Right lung (tissue), 5 donors: Measurements from ENCODE around the gene MVP. TPM values are rescaled to one million over a fixed set of nuclear protein-coding genes. Genes with fewer than 3 reads are reported as not detected.
"Not testable (repeated sequence)": the region's sequence is repeated elsewhere in the genome, so short reads cannot be mapped to it uniquely, and the experiment has no call there.

Experiments used
- DNase-seq, 2 donors: peaks; one replicate each; pipeline ENCODE4 v3.0.0-alpha.2; 2013
- polyA plus RNA-seq, 5 donors: library from polyadenylated mRNA; unstranded; fragments of 120-200 nt; gene quantifications; one replicate each; pipeline versions ENCODE4 v1.2.1 to v1.2.3, GENCODE V29; 2013; ENCODE audit warnings: inconsistent platforms in 1 of 5, low replicate concordance in 1 of 5; ENCODE audit not compliant: insufficient read length in 5 of 5, insufficient read depth in 1 of 5

The MVP gene
- polyA plus RNA-seq, 5 donors, result 9.6 to 23.1 (median 14.0) TPM

DNA sequence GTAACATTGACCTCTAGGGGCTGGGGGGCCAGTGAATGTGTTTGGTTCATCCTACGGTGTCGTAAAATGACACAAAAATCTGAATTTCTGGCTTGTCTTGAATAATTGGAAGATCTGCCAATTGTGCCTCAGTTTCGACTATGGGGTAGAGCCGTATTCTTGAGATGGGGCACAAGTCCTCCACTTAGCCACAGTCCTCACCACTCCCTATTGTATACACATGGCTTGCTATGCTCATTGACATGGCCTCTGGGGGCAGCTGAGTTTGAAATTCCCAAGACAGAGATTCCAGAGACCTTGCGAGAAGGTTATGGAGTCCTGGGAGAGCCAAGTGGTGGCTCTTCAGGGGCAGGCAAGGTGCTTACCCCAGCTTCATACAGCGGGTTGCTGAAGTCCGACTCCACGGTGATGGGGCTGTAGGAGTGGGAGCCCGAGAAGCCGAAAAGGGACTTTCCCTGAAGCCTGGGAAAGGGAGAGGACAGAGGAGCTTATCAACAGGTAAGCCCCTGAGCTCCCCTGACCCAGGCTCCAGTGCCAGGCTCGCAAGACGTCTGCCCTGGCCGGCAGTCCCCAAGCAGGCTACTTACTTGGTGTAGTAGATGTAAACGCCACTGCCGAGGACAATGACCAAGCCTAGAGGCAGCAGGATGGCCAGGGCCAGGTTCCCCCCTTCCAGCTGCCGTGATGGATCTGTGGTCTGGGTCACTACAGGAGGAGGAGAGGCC lies 51.7 kb downstream of the MVP start:
- no peak for DNase-seq

DNA sequence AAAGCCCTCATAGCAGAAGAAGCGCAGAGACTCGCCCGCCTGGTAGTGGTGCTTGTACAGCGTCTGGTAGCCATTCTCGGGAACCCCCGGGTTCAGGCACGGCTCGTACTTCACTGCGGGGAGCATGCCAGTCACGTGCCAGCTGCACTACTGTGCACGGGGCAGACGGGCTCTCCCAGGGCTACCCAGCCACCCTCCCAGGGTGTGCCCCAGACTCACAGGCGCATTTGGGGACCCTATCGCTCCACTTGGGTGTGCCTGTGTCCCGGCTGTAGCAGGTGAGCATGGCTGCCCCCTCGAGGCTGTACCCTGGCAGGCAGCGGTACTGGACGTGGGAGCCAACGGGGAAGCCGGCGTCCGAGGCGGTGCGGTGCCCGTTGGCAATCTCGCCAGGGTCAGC lies 53.1 kb downstream of the MVP start:
- no peak for DNase-seq

- no peak for DNase-seq
Observed at GRCh38 chr16:29875206-29875605, 54.9 kb downstream of the MVP start.

GRCh38 chr16:29876217-29876593 lies 55.9 kb downstream of the MVP start:
- DNase-seq, result no peak

- DNase-seq, result no peak
Observed at GRCh38 chr16:29876594-29877249, 56.5 kb downstream of the MVP start.

DNA sequence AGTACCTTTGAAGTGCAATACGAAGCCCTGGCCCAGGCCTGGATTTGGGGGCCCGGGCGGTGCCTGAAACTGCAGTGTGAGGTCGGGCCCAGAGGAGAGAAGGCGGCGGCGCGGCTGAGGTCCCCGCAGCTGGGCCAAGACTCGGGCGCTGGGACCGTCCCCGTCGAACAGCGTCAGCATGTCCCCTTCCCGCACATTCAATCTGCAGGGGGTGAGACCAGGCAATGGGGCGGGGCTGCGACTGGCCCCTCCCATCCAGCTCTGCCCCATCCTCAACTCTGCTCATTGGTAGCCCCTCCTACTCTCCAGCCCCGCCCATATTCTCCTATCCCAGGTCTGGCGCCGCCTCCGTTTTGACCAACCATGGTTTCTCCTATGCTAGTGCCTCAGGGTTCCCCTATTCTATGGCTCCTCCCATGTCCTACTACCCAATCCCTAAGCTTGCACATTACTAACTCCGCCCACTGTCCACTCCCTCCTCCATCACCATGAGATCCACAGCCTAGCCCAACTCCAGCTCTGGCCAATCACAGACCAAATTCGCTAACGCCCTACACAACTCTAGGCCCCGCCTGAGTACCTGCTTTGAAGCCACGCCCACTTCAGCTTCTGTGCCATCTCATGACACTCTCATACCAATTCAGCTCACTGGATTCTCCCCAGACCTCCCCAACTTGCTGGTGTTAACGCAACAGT lies 57.2 kb downstream of the MVP start:
- DNase-seq, result no peak

GRCh38 chr16:29878172-29878571 lies 57.9 kb downstream of the MVP start:
- no peak for DNase-seq

GRCh38 chr16:29881050-29881449 lies 60.8 kb downstream of the MVP start:
- no peak for DNase-seq

DNA sequence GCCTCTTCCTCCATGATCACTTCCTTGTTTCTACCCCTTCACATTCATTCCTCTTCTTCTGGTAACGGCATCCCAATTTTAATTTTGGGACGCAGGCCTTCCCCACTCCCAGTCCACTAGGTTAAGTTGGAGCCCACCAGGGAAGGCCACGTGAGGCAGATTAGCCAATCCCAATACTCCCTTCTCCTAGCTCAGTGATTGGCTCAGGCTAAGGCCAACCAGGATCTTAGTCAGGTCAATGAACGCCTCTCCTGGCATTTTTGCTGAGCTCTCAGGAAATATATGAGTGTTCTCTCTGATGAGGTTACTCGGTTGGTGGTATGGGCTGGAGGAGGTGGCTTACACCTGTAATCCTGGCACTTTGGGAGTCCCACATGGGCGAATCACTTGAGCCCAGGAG lies 63.7 kb downstream of the MVP start:
- DNase-seq, result no peak

DNA sequence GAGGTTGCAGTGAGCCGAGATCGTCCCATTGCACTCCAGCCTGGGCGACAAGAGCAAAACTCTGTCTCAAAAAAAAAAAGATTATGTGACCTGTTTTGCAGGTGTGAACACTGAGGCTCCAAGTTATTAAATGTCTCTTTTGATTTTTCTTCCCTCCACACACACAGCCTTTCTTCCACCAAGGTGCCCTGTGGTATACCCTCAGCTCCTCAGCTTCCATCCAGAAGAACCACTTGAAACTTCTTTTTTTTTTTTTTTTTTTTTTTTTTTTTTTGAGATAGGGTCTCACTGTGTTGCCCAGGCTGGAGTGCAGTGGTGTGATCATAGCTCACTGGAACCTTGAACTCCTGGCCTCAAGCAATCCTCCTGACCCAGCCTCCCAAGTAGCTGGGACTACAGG lies 69.1 kb downstream of the MVP start:
- not testable (repeated sequence) for DNase-seq

DNA sequence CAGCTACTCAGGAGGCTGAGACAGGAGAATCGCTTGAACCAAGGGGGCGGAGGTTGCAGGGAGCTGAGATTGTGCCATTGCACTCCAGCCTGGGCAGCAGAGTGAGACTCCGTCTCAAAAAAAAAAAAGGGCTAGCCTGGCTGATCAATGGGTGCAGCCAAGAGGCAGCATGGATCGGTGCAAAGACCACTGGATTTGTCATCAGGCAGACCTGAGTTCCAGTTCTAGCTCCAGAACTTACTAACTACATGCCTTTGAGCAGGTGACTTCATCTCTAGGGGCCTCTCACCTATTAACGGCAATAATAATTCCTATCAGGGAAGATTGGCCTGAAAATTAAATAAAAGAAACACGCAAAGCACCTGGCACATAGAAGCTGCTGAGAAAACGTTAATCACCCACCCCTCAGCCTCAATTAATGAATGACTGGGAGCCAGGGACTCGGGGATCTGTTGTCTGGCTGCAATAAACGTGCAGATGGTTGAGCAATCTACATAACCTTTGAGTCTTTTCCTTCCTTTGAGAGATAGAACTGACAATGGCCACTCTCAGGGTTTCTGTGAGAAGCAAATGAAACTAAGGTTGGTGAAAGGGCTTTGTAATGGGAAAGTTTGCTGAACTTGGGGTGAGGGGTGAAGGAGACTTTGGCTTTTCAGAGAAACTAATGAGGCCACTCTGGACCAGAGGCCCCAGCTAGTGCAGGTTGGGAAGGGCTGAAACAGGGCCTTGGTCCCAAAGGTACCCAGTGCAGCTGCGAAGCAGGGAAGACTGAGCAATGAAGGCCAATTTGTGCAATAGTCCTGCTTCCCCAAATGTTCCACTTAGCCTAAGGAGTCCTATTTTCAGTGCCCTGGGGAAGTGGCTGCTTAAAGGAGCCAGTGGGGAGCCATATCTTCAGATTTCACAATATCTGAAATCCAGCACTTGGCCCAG lies 71.5 kb downstream of the MVP start:
- no peak for DNase-seq

DNA sequence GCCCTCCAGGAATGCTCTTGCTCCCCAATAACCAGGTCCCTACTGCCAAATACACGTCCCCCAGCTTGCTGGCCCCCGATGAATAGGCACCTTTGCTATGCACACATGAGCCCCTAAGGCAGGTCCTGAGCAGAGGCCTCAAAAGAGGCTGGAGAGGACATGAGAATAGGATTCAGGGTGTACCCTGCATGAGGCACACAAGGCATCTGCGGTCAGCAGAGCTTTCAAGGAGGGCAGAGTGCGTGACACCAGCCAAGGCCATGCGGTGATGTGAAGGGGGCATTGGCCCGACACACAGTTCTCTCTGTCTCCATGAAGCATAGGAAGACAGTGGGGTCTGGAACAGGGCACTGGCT lies 72.2 kb downstream of the MVP start:
- DNase-seq, result no peak

GRCh38 chr16:29893553-29893952 lies 73.3 kb downstream of the MVP start:
- DNase-seq, result no peak

DNA sequence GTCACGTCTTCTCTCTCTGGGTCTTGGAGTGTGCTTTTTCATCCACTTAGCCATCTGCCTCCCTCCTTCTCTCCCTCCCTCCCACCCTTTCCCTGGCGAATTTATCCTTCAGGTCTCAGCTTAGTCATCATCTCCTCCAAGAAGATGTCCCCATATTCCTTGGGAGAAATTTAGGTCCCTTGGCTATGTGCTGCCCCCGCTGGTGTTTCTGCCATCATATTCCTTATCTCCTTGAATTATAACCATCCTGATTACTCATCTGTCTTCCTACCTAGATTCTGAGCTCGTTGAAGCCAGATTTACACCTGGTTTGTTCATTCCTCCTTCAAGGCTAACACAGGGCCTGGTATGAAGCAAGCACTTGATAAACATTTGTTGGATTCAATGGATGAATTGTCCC lies 74.1 kb downstream of the MVP start:
- DNase-seq, result no peak

- no peak for DNase-seq
Observed at GRCh38 chr16:29896841-29897240, 76.6 kb downstream of the MVP start.

- no peak for DNase-seq
Observed at GRCh38 chr16:29897333-29897732, 77.1 kb downstream of the MVP start.

Other genes starting within 250 kb of the MVP start
- 1 to 10 TPM; 1.9 to 2.9 (median 2.3) TPM for gene SPN, start 157.2 kb upstream of the MVP start, polyA plus RNA-seq
- 10 to 100 TPM; 41.9 to 70.9 (median 51.6) TPM for gene QPRT, start 141.3 kb upstream of the MVP start, polyA plus RNA-seq
- gene C16orf54, start 74.5 kb upstream of the MVP start, polyA plus RNA-seq, result under 1 TPM; 0.43 to 0.78 (median 0.62) TPM
- under 1 TPM in 4 of 5 donors, not detected in 1; 0.04 to 0.18 (median 0.12) TPM for gene ZG16, start 42.2 kb upstream of the MVP start, polyA plus RNA-seq
- gene KIF22, start 29.7 kb upstream of the MVP start, polyA plus RNA-seq, result 10 to 100 TPM; 51.0 to 84.4 (median 73.4) TPM
- gene MAZ, start 13.9 kb upstream of the MVP start, polyA plus RNA-seq, result 100 to 1,000 TPM; 231 to 333 (median 262) TPM
- gene PRRT2, start 8.3 kb upstream of the MVP start, polyA plus RNA-seq, result 10 to 100 TPM; 10.4 to 16.1 (median 12.8) TPM
- gene PAGR1, start 4.3 kb upstream of the MVP start, polyA plus RNA-seq, result 10 to 100 TPM; 26.4 to 46.3 (median 31.3) TPM
- gene CDIPT, start 42.8 kb downstream of the MVP start, polyA plus RNA-seq, result 10 to 100 TPM; 62.4 to 94.6 (median 84.3) TPM
- gene SEZ6L2, start 79.1 kb downstream of the MVP start, polyA plus RNA-seq, result 1 to 10 TPM; 4.1 to 7.8 (median 5.2) TPM
- under 1 TPM; 0.41 to 0.94 (median 0.63) TPM for gene ASPHD1, start 80.0 kb downstream of the MVP start, polyA plus RNA-seq
- gene KCTD13, start 105.8 kb downstream of the MVP start, polyA plus RNA-seq, result 10 to 100 TPM; 13.8 to 22.9 (median 21.4) TPM
- 100 to 1,000 TPM in 4 of 5 donors, 10 to 100 TPM in 1; 94.6 to 126 (median 108) TPM for gene TMEM219, start 141.6 kb downstream of the MVP start, polyA plus RNA-seq
- gene TAOK2, start 153.4 kb downstream of the MVP start, polyA plus RNA-seq, result 10 to 100 TPM; 42.8 to 66.2 (median 54.0) TPM
- gene HIRIP3, start 175.2 kb downstream of the MVP start, polyA plus RNA-seq, result 10 to 100 TPM; 16.8 to 22.5 (median 19.8) TPM
- 10 to 100 TPM; 45.5 to 70.9 (median 48.1) TPM for gene INO80E, start 175.8 kb downstream of the MVP start, polyA plus RNA-seq
- gene DOC2A, start 190.6 kb downstream of the MVP start, polyA plus RNA-seq, result 1 to 10 TPM; 1.4 to 5.3 (median 3.8) TPM
- gene C16orf92, start 202.7 kb downstream of the MVP start, polyA plus RNA-seq, result not detected
- under 1 TPM; 0.66 to 0.97 (median 0.79) TPM for gene TLCD3B, start 210.8 kb downstream of the MVP start, polyA plus RNA-seq
- gene ALDOA, start 245.3 kb downstream of the MVP start, polyA plus RNA-seq, result 100 to 1,000 TPM; 251 to 539 (median 362) TPM